HepG2 (cell line): ENCODE data around the gene MAP2K7. TPM values are rescaled to one million over a fixed set of nuclear protein-coding genes. Genes with fewer than 3 reads are reported as not detected.
A peak's percentile ranks its signal among the peaks of the same experiment; 100 is the strongest.

Experiments used
- DNMT1 ChIP-seq: sonication (generic); formaldehyde crosslinking; IDR thresholded peaks from 2 replicates; pipeline ENCODE4 v1.5.1; 2020; ENCODE audit warnings: mild to moderate bottlenecking, missing genetic modification reagents
- GATAD2A ChIP-seq: IDR thresholded peaks from 2 replicates; pipeline ENCODE4 v1.6.1; 2016
- GLI4 ChIP-seq: sonication (generic); formaldehyde crosslinking; IDR thresholded peaks from 2 replicates; pipeline ENCODE4 v1.5.1; 2020; ENCODE audit warnings: missing genetic modification reagents, mild to moderate bottlenecking, moderate library complexity, borderline replicate concordance
- MEIS2 ChIP-seq: sonication (generic); formaldehyde crosslinking; IDR thresholded peaks from 2 replicates; pipeline ENCODE4 v1.9.0; 2021; ENCODE audit warnings: mild to moderate bottlenecking, missing genetic modification reagents
- NONO ChIP-seq, 2 experiments: fragments of 450-650 bp in 1 of 2; sonication (generic) in 1 of 2; formaldehyde crosslinking in 1 of 2; IDR thresholded peaks in 1 of 2; conservative IDR thresholded peaks in 1 of 2; 2 replicates each; pipeline versions ENCODE4 v1.6.1 to v1.8.0; 2017 to 2022; ENCODE audit warnings: mild to moderate bottlenecking in 1 of 2, missing genetic modification reagents in 1 of 2, moderate library complexity in 1 of 2
- STAT5B ChIP-seq: sonication (generic); formaldehyde crosslinking; IDR thresholded peaks from 2 replicates; pipeline ENCODE4 v1.4.0; 2020; ENCODE audit warnings: missing genetic modification reagents
- ZBTB14 ChIP-seq: sonication (generic); formaldehyde crosslinking; IDR thresholded peaks from 2 replicates; pipeline ENCODE4 v1.4.0; 2020; ENCODE audit warnings: missing genetic modification reagents
- ZBTB33 ChIP-seq: sonication (generic); formaldehyde crosslinking; IDR thresholded peaks from 2 replicates; pipeline ENCODE4 v1.4.0; 2020; ENCODE audit warnings: missing genetic modification reagents
- ZFX ChIP-seq: sonication (generic); formaldehyde crosslinking; IDR thresholded peaks from 2 replicates; pipeline ENCODE4 v1.4.0; 2020; ENCODE audit warnings: mild to moderate bottlenecking, low read depth, missing genetic modification reagents, moderate library complexity
- ZFY ChIP-seq: sonication (generic); formaldehyde crosslinking; IDR thresholded peaks from 2 replicates; pipeline ENCODE4 v1.4.0; 2020; ENCODE audit warnings: missing genetic modification reagents
- ZNF451 ChIP-seq: sonication (generic); formaldehyde crosslinking; IDR thresholded peaks from 2 replicates; pipeline ENCODE4 v1.5.0; 2020; ENCODE audit warnings: mild to moderate bottlenecking, missing genetic modification reagents
- ZNF891 ChIP-seq: sonication (generic); formaldehyde crosslinking; IDR thresholded peaks from 2 replicates; pipeline ENCODE4 v1.5.0; 2020; ENCODE audit warnings: mild to moderate bottlenecking, missing genetic modification reagents
- polyA plus RNA-seq, 8 experiments: library from polyadenylated mRNA; depleted of rRNA in 3 of 8; stranded (reverse) in 7 of 8; unstranded in 1 of 8; fragments of >200 nt; fragmentation: Illumina TruSeq in 4 of 8; extraction: Trizol in 4 of 8; gene quantifications; 2 replicates each; pipeline versions ENCODE4 v1.2.1 to v1.2.3, GENCODE V29; 2011 to 2016; ENCODE audit warnings: low read depth in 4 of 8, missing spikeins in 1 of 8, mixed read lengths in 1 of 8; ENCODE audit not compliant: insufficient read depth in 1 of 8
- total RNA-seq, 5 experiments: library from RNA; depleted of rRNA; stranded (reverse); fragments of >200 nt; fragmentation: Illumina TruSeq; extraction: Trizol; gene quantifications; 2 replicates each; pipeline ENCODE4 v1.2.3, GENCODE V29; 2016; ENCODE audit warnings: low read depth in 1 of 5
- TF ChIP-seq, protein P1 (sequence below): sonication (generic); formaldehyde crosslinking; IDR thresholded peaks from 2 replicates; pipeline ENCODE4 v1.4.0; 2020; ENCODE audit warnings: missing genetic modification reagents; ENCODE audit errors: not compliant biosample characterization
- TF ChIP-seq, protein P2 (sequence below): sonication (generic); formaldehyde crosslinking; IDR thresholded peaks from 2 replicates; pipeline ENCODE4 v1.5.0; 2020; ENCODE audit warnings: missing genetic modification reagents
- TF ChIP-seq, protein P3 (sequence below), 2 experiments: sonication (generic) in 1 of 2; formaldehyde crosslinking in 1 of 2; IDR thresholded peaks; 2 replicates each; pipeline versions ENCODE4 v1.6.1 to v1.9.0; 2014 to 2022; ENCODE audit warnings: antibody characterized with exemption in 1 of 2, borderline replicate concordance in 1 of 2, inconsistent platforms in 1 of 2, low read depth in 1 of 2, missing genetic modification reagents in 1 of 2
- TF ChIP-seq, protein P4 (sequence below): IDR thresholded peaks from 2 replicates; pipeline ENCODE4 v1.6.1; 2016; ENCODE audit warnings: missing genetic modification reagents, missing compliant biosample characterization

Gene MAP2K7
- total and polyA plus RNA-seq, 2 of the 13 experiments (the other 11 are each of a cell fraction or from before 2014, with no cell fraction given) = 9.0 to 10.8 TPM

GRCh38 chr19:7925171-7925851 is 21.6 kb downstream of the MAP2K7 start (continued):
- TF ChIP-seq ZFX (CRISPR knock-in tag) = peak; percentile 52; the same call in 1 of the 2 replicates
- TF ChIP-seq, protein P1, sequence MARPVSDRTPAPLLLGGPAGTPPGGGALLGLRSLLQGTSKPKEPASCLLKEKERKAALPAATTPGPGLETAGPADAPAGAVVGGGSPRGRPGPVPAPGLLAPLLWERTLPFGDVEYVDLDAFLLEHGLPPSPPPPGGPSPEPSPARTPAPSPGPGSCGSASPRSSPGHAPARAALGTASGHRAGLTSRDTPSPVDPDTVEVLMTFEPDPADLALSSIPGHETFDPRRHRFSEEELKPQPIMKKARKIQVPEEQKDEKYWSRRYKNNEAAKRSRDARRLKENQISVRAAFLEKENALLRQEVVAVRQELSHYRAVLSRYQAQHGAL (CRISPR knock-in tag) = no peak
- TF ChIP-seq STAT5B (CRISPR knock-in tag) = peak; percentile 71; the same call in 1 of the 2 replicates
- peak; percentile 68 for TF ChIP-seq ZBTB14
- peak; percentile 86 for TF ChIP-seq MEIS2 (CRISPR knock-in tag)
- TF ChIP-seq GATAD2A (CRISPR knock-in tag) = peak; percentile 34; the same call in 1 of the 2 replicates
- peak; percentile 74 for TF ChIP-seq ZFY (CRISPR knock-in tag)
- peak; percentile 91; the same call in 1 of the 2 replicates for TF ChIP-seq ZNF451
- TF ChIP-seq, protein P2, sequence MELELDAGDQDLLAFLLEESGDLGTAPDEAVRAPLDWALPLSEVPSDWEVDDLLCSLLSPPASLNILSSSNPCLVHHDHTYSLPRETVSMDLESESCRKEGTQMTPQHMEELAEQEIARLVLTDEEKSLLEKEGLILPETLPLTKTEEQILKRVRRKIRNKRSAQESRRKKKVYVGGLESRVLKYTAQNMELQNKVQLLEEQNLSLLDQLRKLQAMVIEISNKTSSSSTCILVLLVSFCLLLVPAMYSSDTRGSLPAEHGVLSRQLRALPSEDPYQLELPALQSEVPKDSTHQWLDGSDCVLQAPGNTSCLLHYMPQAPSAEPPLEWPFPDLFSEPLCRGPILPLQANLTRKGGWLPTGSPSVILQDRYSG (CRISPR knock-in tag) = peak; percentile 87; the same call in 1 of the 2 replicates
- peak; percentile 75; the same call in 1 of the 2 replicates for TF ChIP-seq DNMT1 (CRISPR knock-in tag)
- no peak for TF ChIP-seq NONO (IDR thresholded peaks at IDR 0.05)
- peak; percentile 67 for TF ChIP-seq NONO (CRISPR knock-in tag; conservative IDR thresholded peaks at IDR 0.05)
- 0 out of 2 replicates have a peak, but pooled peaks have one; percentile 47 for TF ChIP-seq ZNF891 (CRISPR knock-in tag)
- TF ChIP-seq ZBTB33 (CRISPR knock-in tag) = peak; percentile 55; the same call in 1 of the 2 replicates
- TF ChIP-seq GLI4 (CRISPR knock-in tag) = 0 out of 2 replicates have a peak, but pooled peaks have one; percentile 63
- TF ChIP-seq, protein P3, sequence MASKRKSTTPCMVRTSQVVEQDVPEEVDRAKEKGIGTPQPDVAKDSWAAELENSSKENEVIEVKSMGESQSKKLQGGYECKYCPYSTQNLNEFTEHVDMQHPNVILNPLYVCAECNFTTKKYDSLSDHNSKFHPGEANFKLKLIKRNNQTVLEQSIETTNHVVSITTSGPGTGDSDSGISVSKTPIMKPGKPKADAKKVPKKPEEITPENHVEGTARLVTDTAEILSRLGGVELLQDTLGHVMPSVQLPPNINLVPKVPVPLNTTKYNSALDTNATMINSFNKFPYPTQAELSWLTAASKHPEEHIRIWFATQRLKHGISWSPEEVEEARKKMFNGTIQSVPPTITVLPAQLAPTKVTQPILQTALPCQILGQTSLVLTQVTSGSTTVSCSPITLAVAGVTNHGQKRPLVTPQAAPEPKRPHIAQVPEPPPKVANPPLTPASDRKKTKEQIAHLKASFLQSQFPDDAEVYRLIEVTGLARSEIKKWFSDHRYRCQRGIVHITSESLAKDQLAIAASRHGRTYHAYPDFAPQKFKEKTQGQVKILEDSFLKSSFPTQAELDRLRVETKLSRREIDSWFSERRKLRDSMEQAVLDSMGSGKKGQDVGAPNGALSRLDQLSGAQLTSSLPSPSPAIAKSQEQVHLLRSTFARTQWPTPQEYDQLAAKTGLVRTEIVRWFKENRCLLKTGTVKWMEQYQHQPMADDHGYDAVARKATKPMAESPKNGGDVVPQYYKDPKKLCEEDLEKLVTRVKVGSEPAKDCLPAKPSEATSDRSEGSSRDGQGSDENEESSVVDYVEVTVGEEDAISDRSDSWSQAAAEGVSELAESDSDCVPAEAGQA (IDR thresholded peaks at IDR 0.05; ENCODE audit: low read depth) = no peak; the same call in 1 of the 2 replicates
- TF ChIP-seq, protein P3 (CRISPR knock-in tag; IDR thresholded peaks at IDR 0.05; ENCODE audit: borderline replicate concordance) = 0 out of 2 replicates have a peak, but pooled peaks have one; percentile 82
- TF ChIP-seq, protein P4, sequence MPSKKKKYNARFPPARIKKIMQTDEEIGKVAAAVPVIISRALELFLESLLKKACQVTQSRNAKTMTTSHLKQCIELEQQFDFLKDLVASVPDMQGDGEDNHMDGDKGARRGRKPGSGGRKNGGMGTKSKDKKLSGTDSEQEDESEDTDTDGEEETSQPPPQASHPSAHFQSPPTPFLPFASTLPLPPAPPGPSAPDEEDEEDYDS (CRISPR knock-in tag) = peak; percentile 43; the same call in 1 of the 2 replicates
